Ovary (tissue), 9 donors: ENCODE results near the gene HNF1A. TPM values are rescaled to one million over a fixed set of nuclear protein-coding genes. Genes with fewer than 3 reads are reported as not detected.
A peak's percentile ranks its signal among the peaks of the same experiment; 100 is the strongest.
"Not testable (repeated sequence)": the region's sequence is repeated elsewhere in the genome, so short reads cannot be mapped to it uniquely, and the experiment has no call there.

Experiments used
- DNase-seq, 5 donors: peaks; one replicate each; pipeline ENCODE4 v3.0.0-alpha.2; 2019 to 2020
- H3K27ac ChIP-seq, 2 donors: fragments of 200-600 bp; one replicate each; pipeline versions ENCODE4 v1.5.1 to v1.8.0; 2019 to 2022
- H3K27me3 ChIP-seq: fragments of 200-600 bp; one replicate; pipeline ENCODE4 v1.8.0; 2022
- H3K36me3 ChIP-seq: fragments of 200-600 bp; sonication (generic); one replicate; pipeline ENCODE4 v1.5.1; 2019
- H3K4me1 ChIP-seq: one replicate; pipeline ENCODE4 v1.8.1; 2013; ENCODE audit warnings: mild to moderate bottlenecking, moderate library complexity; ENCODE audit not compliant: insufficient read depth
- H3K4me3 ChIP-seq: fragments of 200-600 bp; sonication (generic); one replicate; pipeline ENCODE4 v1.5.1; 2017
- H3K9me3 ChIP-seq, 2 donors: fragments of 200-600 bp in 1 of 2; sonication (generic) in 1 of 2; one replicate each; pipeline versions ENCODE4 v1.5.1 to v1.8.1; 2013 to 2019; ENCODE audit warnings: mild to moderate bottlenecking in 1 of 2, moderate library complexity in 1 of 2
- EP300 ChIP-seq: sonication (generic); formaldehyde crosslinking; IDR thresholded peaks from one replicate; pipeline ENCODE4 v1.6.1; 2017; ENCODE audit warnings: antibody characterized with exemption
- POLR2A ChIP-seq: fragments of 450-650 bp; IDR thresholded peaks from one replicate; pipeline ENCODE4 v1.6.1; 2017; ENCODE audit warnings: antibody characterized with exemption, mild to moderate bottlenecking, moderate library complexity
- WGBS, 3 donors: extraction: QIAGEN DNeasy Blood & Tissue Kit in 1 of 3; methylation state at CpG; one replicate each; pipeline versions ENCODE4 v1.1.5 to v1.1.7; 2013 to 2017; 5-methylcytosine and 5-hydroxymethylcytosine counted together
- intact Hi-C, 4 donors: fragments of 100-400 bp; cut with DNase I; formaldehyde crosslinking; loops; one replicate each; pipeline versions ENCODE4 v1.11.0 to v1.15.1; 2022 to 2023
- polyA plus RNA-seq, 2 donors: library from polyadenylated mRNA; stranded (reverse); fragments of 200-250 nt in 1 of 2; fragments of 350-450 nt in 1 of 2; fragmentation: Illumina TruSeq in 1 of 2; extraction: RNeasy Lipid Tissue Mini Kit (QIAGEN cat#74804) in 1 of 2; gene quantifications; one replicate each; pipeline ENCODE4 v1.2.3, GENCODE V29; 2013 to 2014
- total RNA-seq, 7 donors: library from RNA; depleted of rRNA in 2 of 7; stranded (reverse); fragments of >200 nt in 2 of 7; fragmentation: NEBNext Ultra II Directional in 3 of 7; extraction: Animal tissue kit (Norgen Biotek cat#: 25700) in 3 of 7; gene quantifications; one replicate each; pipeline versions ENCODE4 v1.1.0 to v1.2.4, GENCODE V29; 2016 to 2023
- TF ChIP-seq, protein P1 (sequence below), 3 donors: fragments of 450-650 bp in 2 of 3; fragments of 200-600 bp in 1 of 3; IDR thresholded peaks; one replicate each; pipeline versions ENCODE4 v1.5.1 to v1.8.0; 2016 to 2022; ENCODE audit warnings: antibody characterized with exemption in 3 of 3, mild to moderate bottlenecking in 1 of 3
- donor health status: DM: no; HTN: no; CAD: no; lungs with moderate emphysema.
- donor health status: DM: no; HTN: no; CAD: no.
- donor health status: Bipolar disorder and iron deficiency.
- donor health status: DM: yes; HTN: yes; CAD: no.
- donor health status: DM: no; HTN: no; CAD: no.
- donor health status: DM: yes; HTN: yes; CAD: no.

HNF1A gene
- total and polyA plus RNA-seq, 9 donors: 0.10 to 1.4 (median 0.17) TPM; not detected in 5

DNA sequence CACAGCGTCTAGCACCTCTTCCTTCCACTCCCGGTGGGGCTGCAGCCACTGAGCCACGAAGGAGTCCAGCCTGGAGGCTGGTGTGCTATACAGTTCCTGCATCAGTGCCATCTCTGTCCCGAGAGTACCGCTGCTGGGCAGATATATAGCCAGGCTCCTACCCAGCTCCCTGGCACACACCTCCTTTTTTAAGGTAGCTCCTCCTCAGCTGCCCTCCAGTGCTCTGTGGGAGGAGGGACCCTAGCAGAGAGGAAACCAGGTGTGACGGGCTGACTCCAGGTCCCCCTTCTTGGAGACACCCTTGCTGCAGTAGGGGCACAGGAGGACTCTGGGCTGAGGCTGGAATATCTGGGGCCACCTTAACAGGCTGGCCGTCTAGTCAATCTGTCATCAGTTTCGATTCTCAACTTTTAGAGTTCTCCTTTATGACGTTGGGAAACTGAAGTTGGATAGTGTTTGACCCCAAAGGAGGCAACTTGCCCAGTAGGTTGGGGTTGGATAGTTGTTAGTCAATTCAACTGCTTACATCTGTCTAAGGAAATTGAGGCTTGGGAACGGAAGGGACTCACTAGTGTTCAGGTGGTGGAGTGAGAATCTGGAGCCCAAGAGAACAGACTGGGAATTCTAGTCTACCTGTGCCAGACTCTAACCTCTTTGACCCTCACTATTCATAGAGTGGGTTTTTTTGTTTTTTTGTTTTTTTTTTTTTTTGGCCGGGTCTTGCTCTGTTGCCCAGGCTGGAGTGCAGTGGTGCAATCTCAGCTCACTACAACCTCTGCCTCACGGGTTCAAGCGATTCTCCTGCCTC, 60.7 kb downstream of the HNF1A start, which contains the start of gene OASL:
Gene OASL, minus strand, starts transcription at position 386 of the 808 bp plus-strand sequence. Its CDS starts 275 bp downstream, at position 111.
- H3K4me1 ChIP-seq: peaks cover 7% of the 10 kb centered on the region
- intact Hi-C loops: no loop called here
- H3K27me3 ChIP-seq: no peaks in the 10 kb centered on the region
- no peaks in the 10 kb centered on the region for H3K9me3 ChIP-seq
- H3K36me3 ChIP-seq: no peaks in the 10 kb centered on the region
- H3K27ac ChIP-seq: no peak within 1 kb of the TSS
- peak within 1 kb of the TSS; percentile 26 for H3K4me3 ChIP-seq
- TF ChIP-seq EP300 (no peak), POLR2A (no peak)
- TF ChIP-seq, protein P1, sequence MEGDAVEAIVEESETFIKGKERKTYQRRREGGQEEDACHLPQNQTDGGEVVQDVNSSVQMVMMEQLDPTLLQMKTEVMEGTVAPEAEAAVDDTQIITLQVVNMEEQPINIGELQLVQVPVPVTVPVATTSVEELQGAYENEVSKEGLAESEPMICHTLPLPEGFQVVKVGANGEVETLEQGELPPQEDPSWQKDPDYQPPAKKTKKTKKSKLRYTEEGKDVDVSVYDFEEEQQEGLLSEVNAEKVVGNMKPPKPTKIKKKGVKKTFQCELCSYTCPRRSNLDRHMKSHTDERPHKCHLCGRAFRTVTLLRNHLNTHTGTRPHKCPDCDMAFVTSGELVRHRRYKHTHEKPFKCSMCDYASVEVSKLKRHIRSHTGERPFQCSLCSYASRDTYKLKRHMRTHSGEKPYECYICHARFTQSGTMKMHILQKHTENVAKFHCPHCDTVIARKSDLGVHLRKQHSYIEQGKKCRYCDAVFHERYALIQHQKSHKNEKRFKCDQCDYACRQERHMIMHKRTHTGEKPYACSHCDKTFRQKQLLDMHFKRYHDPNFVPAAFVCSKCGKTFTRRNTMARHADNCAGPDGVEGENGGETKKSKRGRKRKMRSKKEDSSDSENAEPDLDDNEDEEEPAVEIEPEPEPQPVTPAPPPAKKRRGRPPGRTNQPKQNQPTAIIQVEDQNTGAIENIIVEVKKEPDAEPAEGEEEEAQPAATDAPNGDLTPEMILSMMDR (IDR thresholded peaks at IDR 0.05): no peak
- WGBS, 3 donors: 17 to 31% (median 20%) methylated on average over 13 of the region's 13 CpGs
- DNase-seq: peak in 1 of 5 donors; percentile 12

DNA sequence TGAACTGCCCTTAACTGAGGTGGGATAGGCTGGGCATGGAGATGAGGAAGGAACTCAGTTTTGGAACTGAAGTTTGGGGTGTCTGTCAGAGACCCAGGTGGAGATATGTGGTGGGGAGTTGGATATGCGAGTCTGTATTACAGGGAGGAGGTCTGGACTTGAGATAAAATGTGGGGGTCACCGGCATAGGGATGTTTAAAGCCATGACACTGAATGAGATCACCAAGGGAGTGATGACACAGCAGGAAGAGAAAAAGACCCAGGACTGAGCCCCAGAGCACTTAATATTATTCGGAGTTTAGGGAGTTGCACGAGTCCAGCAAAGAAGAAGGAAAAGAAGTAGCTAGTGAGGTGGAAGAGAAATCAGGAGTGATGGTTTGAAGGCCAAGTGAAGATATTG, 64.7 kb downstream of the HNF1A start:
- no peak overlapping the region for H3K27ac ChIP-seq
- intact Hi-C loops: no loop called here
- peaks cover 7% of the 10 kb centered on the region for H3K4me1 ChIP-seq
- no peaks in the 10 kb centered on the region for H3K36me3 ChIP-seq
- no peak for DNase-seq
- H3K9me3 ChIP-seq: no peaks in the 10 kb centered on the region
- WGBS, 3 donors: 58 to 75% (median 73%) methylated on average over 4 of the region's 4 CpGs
- no peak for TF ChIP-seq EP300
- no peak for TF ChIP-seq POLR2A
- TF ChIP-seq, protein P1 (IDR thresholded peaks at IDR 0.05): no peak
- no peak overlapping the region for H3K4me3 ChIP-seq
- no peaks in the 10 kb centered on the region for H3K27me3 ChIP-seq

DNA sequence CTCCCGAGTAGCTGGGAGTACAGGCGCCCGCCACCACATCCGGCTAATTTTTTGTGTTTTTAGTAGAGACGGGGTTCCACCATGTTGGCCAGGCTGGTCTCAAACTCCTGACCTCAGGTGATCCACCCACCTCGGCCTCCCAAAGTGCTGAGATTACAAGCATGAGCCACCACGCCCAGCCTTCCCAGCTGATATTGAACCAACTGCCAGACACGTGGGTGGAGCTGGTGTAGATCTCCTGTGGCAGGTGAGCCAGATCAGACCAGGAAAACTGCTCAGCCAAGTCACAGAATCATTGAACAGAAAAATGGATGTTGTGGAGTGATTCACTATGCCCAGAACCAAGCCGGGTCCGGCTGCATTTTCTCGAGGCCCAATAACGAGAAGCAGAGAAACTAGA, 69.1 kb downstream of the HNF1A start:
- H3K27me3 ChIP-seq: not testable (repeated sequence)

DNA sequence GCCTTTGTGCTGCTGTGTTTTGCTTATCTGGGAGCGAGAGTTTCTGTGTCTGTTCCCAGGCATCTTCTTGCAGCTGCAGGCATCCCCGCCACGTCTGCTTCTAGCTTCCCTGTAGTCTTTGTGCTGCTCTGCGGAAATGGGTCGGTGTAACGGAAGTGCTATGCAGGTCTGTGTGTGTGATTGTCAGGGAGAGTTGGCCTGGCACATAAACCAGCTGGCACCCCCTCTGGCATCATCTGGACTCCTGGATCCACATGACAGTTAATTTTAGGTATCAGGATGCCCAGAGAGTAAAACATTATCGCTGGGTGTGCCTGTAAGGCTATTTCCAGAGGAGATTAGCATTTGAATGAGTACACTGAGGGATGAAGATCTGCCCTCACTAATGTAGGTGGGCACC, 70.1 kb downstream of the HNF1A start:
- no peak overlapping the region for H3K4me3 ChIP-seq
- intact Hi-C loops: no loop called here
- no peaks in the 10 kb centered on the region for H3K4me1 ChIP-seq
- no peaks in the 10 kb centered on the region for H3K36me3 ChIP-seq
- TF ChIP-seq, protein P1 (IDR thresholded peaks at IDR 0.05): no peak
- TF ChIP-seq POLR2A: no peak
- no peak for TF ChIP-seq EP300
- no peaks in the 10 kb centered on the region for H3K27me3 ChIP-seq
- WGBS, 3 donors: 22 to 52% (median 29%) methylated on average over 7 of the region's 7 CpGs
- H3K9me3 ChIP-seq: no peaks in the 10 kb centered on the region
- no peak for DNase-seq
- no peak overlapping the region for H3K27ac ChIP-seq

More for the DNA sequence above, 69.1 kb downstream of the HNF1A start:
- 81 to 87% (median 86%) methylated on average over 12 of the region's 12 CpGs for WGBS, 3 donors
- DNase-seq, H3K4me3 ChIP-seq, H3K9me3 ChIP-seq, H3K27ac ChIP-seq, H3K36me3 ChIP-seq, intact Hi-C loops, H3K4me1 ChIP-seq: not testable (repeated sequence)

DNA sequence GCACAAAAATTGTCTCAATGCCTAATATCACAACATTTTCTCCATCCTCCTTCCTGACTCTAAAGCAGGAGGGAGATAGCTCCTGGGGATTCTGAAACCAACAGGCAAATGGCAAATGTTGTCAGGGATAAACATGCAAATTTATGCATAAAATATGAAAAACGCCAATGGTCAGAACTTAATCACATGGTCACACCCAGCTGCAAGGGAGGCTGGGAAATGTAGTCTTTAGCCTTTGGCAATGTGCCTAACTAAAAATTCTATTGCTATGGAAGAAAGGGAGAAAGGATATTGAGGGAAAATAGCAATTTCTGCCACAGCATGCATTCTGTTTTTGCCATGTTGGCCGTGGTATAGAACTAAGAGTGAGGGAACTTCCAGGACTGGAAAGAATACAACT, 72.4 kb downstream of the HNF1A start:
- Histone ChIP-seq H3K9me3 (no peaks in the 10 kb centered on the region), H3K4me1 (no peaks in the 10 kb centered on the region), H3K36me3 (no peaks in the 10 kb centered on the region), H3K27ac (no peak overlapping the region), H3K27me3 (no peaks in the 10 kb centered on the region), H3K4me3 (no peak overlapping the region)
- TF ChIP-seq, protein P1 (IDR thresholded peaks at IDR 0.05): no peak
- no peak for TF ChIP-seq POLR2A
- intact Hi-C loops: no loop called here
- WGBS, 3 donors: 42 to 65% (median 53%) methylated on average over 2 of the region's 2 CpGs
- DNase-seq: no peak
